H1 (cell line): ENCODE results near the gene ANXA2R. TPM values are rescaled to one million over a fixed set of nuclear protein-coding genes. Genes with fewer than 3 reads are reported as not detected.

ENCODE experiments used
- CTCF ChIA-PET: fragments of 300-600 bp; sonication (Branson Sonifier 250); formaldehyde crosslinking; loops from one replicate; lab custom pipeline; 2021; ENCODE audit not compliant: partially characterized antibody; lab: Charles Lee
- POLR2A ChIA-PET: fragments of 300-600 bp; sonication (Branson Sonifier 250); formaldehyde crosslinking; loops from one replicate; lab custom pipeline; 2021; ENCODE audit warnings: inconsistent platforms; ENCODE audit not compliant: partially characterized antibody; lab: Charles Lee
- DNase-seq, 2 experiments: peaks; one replicate each; pipeline versions ENCODE4 v3.0.0 to v3.0.0-alpha.2; 2010 to 2022; ENCODE audit warnings: low spot score in 2 of 2, low read depth in 1 of 2, mixed read lengths in 1 of 2
- FAIRE-seq: peaks from 2 replicates; lab custom pipeline; 2011; peaks lifted over from hg19 to GRCh38; lab: Jason Lieb, UNC
- H2AFZ ChIP-seq: 2 replicates; pipeline ENCODE4 v1.8.1; 2012; ENCODE audit warnings: low read length, inconsistent platforms
- H2AK5ac ChIP-seq: 2 replicates; pipeline ENCODE4 v1.6.1; 2013; ENCODE audit warnings: low read depth, low read length
- H2BK120ac ChIP-seq: replicated peaks from 2 replicates; pipeline ENCODE3; 2013; ENCODE audit warnings: low read depth, low read length, inconsistent platforms
- H2BK12ac ChIP-seq: 2 replicates; pipeline ENCODE4 v1.6.1; 2013; ENCODE audit warnings: low read depth, low read length
- H2BK15ac ChIP-seq: 2 replicates; pipeline ENCODE4 v1.6.1; 2013; ENCODE audit warnings: low read length
- H2BK20ac ChIP-seq: 2 replicates; pipeline ENCODE4 v1.6.1; 2013; ENCODE audit warnings: low read length
- H2BK5ac ChIP-seq: 2 replicates; pipeline ENCODE4 v1.6.1; 2013; ENCODE audit warnings: low read depth, low read length
- H3K14ac ChIP-seq: 2 replicates; pipeline ENCODE4 v1.6.1; 2013; ENCODE audit warnings: inconsistent platforms; ENCODE audit not compliant: insufficient read length
- H3K18ac ChIP-seq: 2 replicates; pipeline ENCODE4 v1.6.1; 2013; ENCODE audit warnings: low read length; ENCODE audit errors: extremely low read depth
- H3K23ac ChIP-seq: 2 replicates; pipeline ENCODE4 v1.6.1; 2013; ENCODE audit warnings: inconsistent platforms; ENCODE audit not compliant: insufficient read length
- H3K23me2 ChIP-seq: 2 replicates; pipeline ENCODE4 v1.6.1; 2013; ENCODE audit warnings: low read depth, low read length
- H3K27ac ChIP-seq: 2 replicates; pipeline ENCODE4 v1.6.1; 2011; ENCODE audit warnings: low read depth, low read length, inconsistent platforms
- H3K27me3 ChIP-seq, 4 experiments: replicated peaks in 1 of 4; 1 replicate in 1 of 4; 2 replicates in 3 of 4; pipeline versions ENCODE4 v1.6.1 to v1.8.1; 2011 to 2013; ENCODE audit warnings: low read length in 3 of 4, mild to moderate bottlenecking in 3 of 4, inconsistent platforms in 2 of 4, mixed read lengths in 2 of 4, moderate library complexity in 1 of 4; ENCODE audit not compliant: control insufficient read depth in 3 of 4, insufficient read depth in 3 of 4; ENCODE audit errors: extremely low read depth in 1 of 4
- H3K36me3 ChIP-seq, 4 experiments: 2 replicates each; pipeline versions ENCODE4 v1.6.1 to v1.8.1; 2011 to 2013; ENCODE audit warnings: mild to moderate bottlenecking in 4 of 4, low read length in 3 of 4, moderate library complexity in 2 of 4, control low read depth in 1 of 4, inconsistent platforms in 1 of 4; ENCODE audit not compliant: insufficient read depth in 4 of 4, control insufficient read depth in 2 of 4
- H3K4ac ChIP-seq: replicated peaks from 2 replicates; pipeline ENCODE3; 2013; ENCODE audit warnings: low read length, low read depth, mixed read lengths, inconsistent platforms; ENCODE audit not compliant: insufficient read length
- H3K4me1 ChIP-seq, 4 experiments: replicated peaks in 1 of 4; 1 replicate in 1 of 4; 2 replicates in 3 of 4; pipeline versions ENCODE4 v1.6.1 to v1.8.1; 2011 to 2013; ENCODE audit warnings: low read length in 3 of 4, inconsistent platforms in 2 of 4, mixed read lengths in 1 of 4; ENCODE audit not compliant: insufficient read depth in 4 of 4, control insufficient read depth in 3 of 4
- H3K4me2 ChIP-seq, 2 experiments: 2 replicates each; pipeline versions ENCODE4 v1.6.1 to v1.8.1; 2011 to 2013; ENCODE audit warnings: low read depth in 2 of 2, low read length in 2 of 2, control low read depth in 1 of 2, inconsistent platforms in 1 of 2, mild to moderate bottlenecking in 1 of 2; ENCODE audit not compliant: insufficient read depth in 1 of 2
- H3K4me3 ChIP-seq, 4 experiments: fragments of 200-600, 300-600 bp in 1 of 4; sonication (generic), shearing (Covaris generic), sonication (Bioruptor Twin) in 1 of 4; 2 replicates each; pipeline versions ENCODE4 v1.5.1 to v1.8.1; 2011 to 2016; ENCODE audit warnings: low read length in 4 of 4, low read depth in 3 of 4, control low read depth in 2 of 4, inconsistent platforms in 2 of 4, mild to moderate bottlenecking in 2 of 4, mixed read lengths in 1 of 4, moderate library complexity in 1 of 4; ENCODE audit not compliant: insufficient read depth in 2 of 4; ENCODE audit errors: extremely low read depth in 1 of 4
- H3K56ac ChIP-seq: replicated peaks from 2 replicates; pipeline ENCODE3; 2013; ENCODE audit warnings: low read depth, mild to moderate bottlenecking, mixed read lengths, low read length, inconsistent platforms; ENCODE audit not compliant: insufficient read length
- H3K79me1 ChIP-seq: 2 replicates; pipeline ENCODE4 v1.6.1; 2013; ENCODE audit warnings: low read depth, low read length, control low read depth
- H3K79me2 ChIP-seq, 2 experiments: 2 replicates each; pipeline versions ENCODE4 v1.6.1 to v1.8.1; 2012 to 2013; ENCODE audit warnings: low read length in 2 of 2, mild to moderate bottlenecking in 2 of 2, inconsistent platforms in 1 of 2; ENCODE audit not compliant: insufficient read depth in 2 of 2, control insufficient read depth in 1 of 2
- H3K9ac ChIP-seq, 4 experiments: replicated peaks in 1 of 4; 1 replicate in 1 of 4; 2 replicates in 3 of 4; pipeline versions ENCODE4 v1.6.1 to v1.8.1; 2011 to 2013; ENCODE audit warnings: low read depth in 3 of 4, low read length in 3 of 4, control low read depth in 2 of 4, mild to moderate bottlenecking in 2 of 4, moderate library complexity in 2 of 4, inconsistent platforms in 1 of 4; ENCODE audit errors: extremely low read depth in 1 of 4
- H3K9me3 ChIP-seq, 2 experiments: 2 replicates each; pipeline versions ENCODE4 v1.6.1 to v1.8.1; 2012 to 2013; ENCODE audit warnings: mild to moderate bottlenecking in 2 of 2, moderate library complexity in 2 of 2, control low read depth in 1 of 2, inconsistent platforms in 1 of 2, low read depth in 1 of 2, low read length in 1 of 2, mixed read lengths in 1 of 2; ENCODE audit not compliant: insufficient read depth in 2 of 2
- H4K20me1 ChIP-seq, 2 experiments: replicated peaks in 1 of 2; 2 replicates each; pipeline versions ENCODE3 to v1.8.1; 2011 to 2013; ENCODE audit warnings: inconsistent platforms in 2 of 2, low read length in 2 of 2, mild to moderate bottlenecking in 1 of 2; ENCODE audit not compliant: insufficient read depth in 2 of 2, control insufficient read depth in 1 of 2
- H4K5ac ChIP-seq: 2 replicates; pipeline ENCODE4 v1.6.1; 2013; ENCODE audit warnings: low read length, low read depth, mixed read lengths, inconsistent platforms; ENCODE audit not compliant: insufficient read length
- H4K8ac ChIP-seq: 2 replicates; pipeline ENCODE4 v1.8.0; 2013; ENCODE audit warnings: mild to moderate bottlenecking, moderate library complexity, low read length, inconsistent platforms; ENCODE audit not compliant: insufficient read depth; ENCODE audit errors: extremely low read depth
- H4K91ac ChIP-seq: replicated peaks from 2 replicates; pipeline ENCODE3; 2013; ENCODE audit warnings: low read length, mixed read lengths, inconsistent platforms; ENCODE audit not compliant: insufficient read length
- EZH2 ChIP-seq: fragments of 200-600 bp; sonication (generic); IDR thresholded peaks from 2 replicates; pipeline ENCODE4 v1.7.1; 2012; ENCODE audit warnings: low read depth, mild to moderate bottlenecking, moderate library complexity, low read length, inconsistent platforms; ENCODE audit not compliant: severe bottlenecking
- FOSL1 ChIP-seq: IDR thresholded peaks from 2 replicates; pipeline ENCODE4 v1.6.1; 2011; ENCODE audit warnings: mild to moderate bottlenecking, low read depth, low read length, moderate library complexity; ENCODE audit not compliant: insufficient read depth
- GABPA ChIP-seq: IDR thresholded peaks from 2 replicates; pipeline ENCODE4 v1.6.1; 2011; ENCODE audit warnings: mild to moderate bottlenecking, low read length, moderate library complexity, borderline replicate concordance; ENCODE audit not compliant: insufficient read depth
- HDAC6 ChIP-seq: IDR thresholded peaks from one replicate; pipeline ENCODE4 v1.7.1; 2012; ENCODE audit warnings: low read depth, mild to moderate bottlenecking, inconsistent platforms, low read length, moderate library complexity
- RNF2 ChIP-seq: fragments of 200-900, 300-1000 bp; sonication (generic); IDR thresholded peaks from 2 replicates; pipeline ENCODE4 v1.7.1; 2016; ENCODE audit warnings: borderline replicate concordance, low read depth, mild to moderate bottlenecking, antibody characterized with exemption, low read length; ENCODE audit not compliant: poor library complexity, severe bottlenecking; ENCODE audit errors: missing control alignments
- WGBS, 2 experiments: shearing (Covaris generic) in 1 of 2; methylation state at CpG; one replicate each; pipeline versions ENCODE4 v1.1.6 to v1.1.7; 2013 to 2015; ENCODE audit warnings: low lambda C conversion rate in 2 of 2, mixed read lengths in 2 of 2, inconsistent platforms in 1 of 2, low coverage in 1 of 2, missing lambda C conversion rate in 1 of 2; ENCODE audit not compliant: insufficient replicate concordance in 2 of 2, insufficient coverage in 1 of 2, insufficient read length in 1 of 2; ENCODE audit errors: extremely low coverage in 1 of 2, missing lambda C conversion rate in 1 of 2; 5-methylcytosine and 5-hydroxymethylcytosine counted together
- polyA plus RNA-seq, 7 experiments: library from polyadenylated mRNA; depleted of rRNA in 3 of 7; stranded (reverse) in 5 of 7; unstranded in 2 of 7; fragments of >200 nt in 5 of 7; fragments of 200-250 nt in 2 of 7; gene quantifications; 1 replicate in 5 of 7; 2 replicates in 1 of 7; 4 replicates in 1 of 7; pipeline versions ENCODE4 v1.2.1 to v1.2.3, GENCODE V29; 2011 to 2013; ENCODE audit warnings: missing spikeins in 2 of 7, mixed read lengths in 2 of 7
- total RNA-seq: library from RNA; stranded (reverse); fragmentation: NEBNext Ultra II Directional; extraction: Animal tissue kit (Norgen Biotek cat#: 25700); gene quantifications from 2 replicates; pipeline ENCODE4 v1.2.1, GENCODE V29; 2021

The ANXA2R gene
- total and polyA plus RNA-seq, 2 of the 8 experiments (the other 6 are each of a cell fraction or from before 2014, with no cell fraction given), result 0.08 to 0.17 TPM

- H2BK15ac ChIP-seq, result no peak overlapping the region
- peaks cover 43 to 93% (median 77%) of the 10 kb centered on the region in 4 experiments for H3K27me3 ChIP-seq
- peaks cover 9% of the 10 kb centered on the region in 2 experiments for H4K20me1 ChIP-seq
- H3K79me1 ChIP-seq, result no peaks in the 10 kb centered on the region
- no peak overlapping the region for H3K9ac ChIP-seq
- ChIA-PET POLR2A (interaction anchor here (1.7 kb wide), 1 partner anchor 25 kb away, joined by 3 read pairs; no protein-coding TSS in a partner anchor), CTCF (interaction anchor here (0.7 to 1.4 kb wide), 5 partner anchors 14 to 453 kb away, joined by 3 to 8 read pairs (median 4); no protein-coding TSS in a partner anchor)
- H4K8ac ChIP-seq, result no peak overlapping the region
- H3K14ac ChIP-seq, result no peak overlapping the region
- FAIRE-seq (no peak), DNase-seq (no peak)
- no peaks in the 10 kb centered on the region for H3K36me3 ChIP-seq
- TF ChIP-seq EZH2 (peak; percentile 13), GABPA (no peak), HDAC6 (no peak), RNF2 (peak; percentile 56), FOSL1 (no peak)
- H2AFZ ChIP-seq, result no peak overlapping the region
- no peak overlapping the region for H3K4ac ChIP-seq
- 35% methylated on average over 6 of the region's 6 CpGs; no CpG with 5 or more reads in 1 of the 2 experiments for WGBS, 2 experiments
- no peak overlapping the region for H2BK5ac ChIP-seq
- H4K5ac ChIP-seq, result no peak overlapping the region
- H4K91ac ChIP-seq, result no peak overlapping the region
- H2BK20ac ChIP-seq, result no peak overlapping the region
- H3K4me1 ChIP-seq, result peaks cover 0 to 9% (median 4%) of the 10 kb centered on the region in 4 experiments; a peak in 5 of 7 replicates
- no peak overlapping the region for H3K18ac ChIP-seq
- H3K4me2 ChIP-seq, result no peak overlapping the region
- H2AK5ac ChIP-seq, result no peak overlapping the region
- H3K9me3 ChIP-seq, result no peaks in the 10 kb centered on the region
- no peaks in the 10 kb centered on the region for H3K23me2 ChIP-seq
- no peak overlapping the region for H3K56ac ChIP-seq
- H3K79me2 ChIP-seq, result no peaks in the 10 kb centered on the region
- H3K23ac ChIP-seq, result no peak overlapping the region
- no peak overlapping the region for H3K4me3 ChIP-seq
- no peak overlapping the region for H2BK120ac ChIP-seq
- no peak overlapping the region for H3K27ac ChIP-seq
- H2BK12ac ChIP-seq, result no peak overlapping the region
Measured at GRCh38 chr5:43024217-43024616, 15.9 kb downstream of the ANXA2R start.
